ENCODE data around the gene VWA8.
"Not testable (repeated sequence)": the region's sequence is repeated elsewhere in the genome, so short reads cannot be mapped to it uniquely, and the experiment has no call there.

Gene VWA8

GRCh38 chr13:41580345-41580744 lies 380.6 kb downstream of the VWA8 start:
- DNase-seq (ENCODE audit: low spot score), result no peak

GRCh38 chr13:41579881-41580280 lies 381.0 kb downstream of the VWA8 start:
- DNase-seq (ENCODE audit: low spot score), result no peak

GRCh38 chr13:41579168-41579567 lies 381.7 kb downstream of the VWA8 start:
- no peak for DNase-seq (ENCODE audit: low spot score)

- no peak for DNase-seq (ENCODE audit: low spot score)
Measured at GRCh38 chr13:41578371-41578770, 382.5 kb downstream of the VWA8 start.

DNA sequence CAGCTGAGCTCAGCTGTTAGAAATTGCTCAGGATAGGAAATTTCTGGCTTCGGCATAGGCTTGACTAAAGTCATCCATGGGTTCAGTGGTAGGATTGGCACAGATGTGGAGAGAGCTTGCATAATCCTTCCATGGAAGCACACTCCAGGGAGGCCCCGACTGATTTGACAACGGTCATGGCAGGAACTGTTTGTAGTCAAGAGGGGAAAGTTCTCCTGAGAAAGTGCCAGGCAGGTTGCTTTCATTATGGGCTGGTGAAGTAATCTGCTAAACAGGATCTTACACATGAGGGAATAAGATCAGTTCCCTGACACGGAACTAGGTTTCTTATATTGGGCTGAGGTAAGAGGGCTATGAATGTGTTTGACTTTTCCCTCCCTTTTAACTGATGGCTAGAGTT lies 383.5 kb downstream of the VWA8 start:
- no peak for DNase-seq (ENCODE audit: low spot score)

DNA sequence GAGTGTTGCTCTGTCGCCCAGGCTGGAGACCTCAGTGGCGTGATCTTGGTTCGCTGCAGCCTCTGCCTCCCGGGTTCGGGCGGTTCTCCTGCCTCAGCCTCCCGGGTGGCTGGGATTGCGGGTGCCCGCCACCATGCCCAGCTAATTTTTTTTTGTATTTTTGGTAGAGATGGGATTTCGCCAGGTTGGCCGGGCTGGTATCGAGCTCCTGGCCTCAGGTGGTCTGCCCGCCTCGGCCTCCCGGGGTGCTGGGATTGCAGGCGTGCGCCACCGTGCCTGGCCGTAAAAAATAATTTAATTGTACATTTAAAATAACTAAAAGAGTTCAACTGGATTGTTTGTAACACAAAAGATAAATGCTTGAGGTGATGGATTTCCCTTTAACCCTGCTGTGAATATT lies 387.3 kb downstream of the VWA8 start:
- DNase-seq (ENCODE audit: low spot score), result not testable (repeated sequence)

GRCh38 chr13:41571817-41572340 lies 389.0 kb downstream of the VWA8 start:
- DNase-seq (ENCODE audit: low spot score), result not testable (repeated sequence)

GRCh38 chr13:41568972-41569351 lies 391.9 kb downstream of the VWA8 start:
- no peak for DNase-seq (ENCODE audit: low spot score)

GRCh38 chr13:41568143-41568971 lies 392.6 kb downstream of the VWA8 start:
- DNase-seq (ENCODE audit: low spot score), result no peak

DNA sequence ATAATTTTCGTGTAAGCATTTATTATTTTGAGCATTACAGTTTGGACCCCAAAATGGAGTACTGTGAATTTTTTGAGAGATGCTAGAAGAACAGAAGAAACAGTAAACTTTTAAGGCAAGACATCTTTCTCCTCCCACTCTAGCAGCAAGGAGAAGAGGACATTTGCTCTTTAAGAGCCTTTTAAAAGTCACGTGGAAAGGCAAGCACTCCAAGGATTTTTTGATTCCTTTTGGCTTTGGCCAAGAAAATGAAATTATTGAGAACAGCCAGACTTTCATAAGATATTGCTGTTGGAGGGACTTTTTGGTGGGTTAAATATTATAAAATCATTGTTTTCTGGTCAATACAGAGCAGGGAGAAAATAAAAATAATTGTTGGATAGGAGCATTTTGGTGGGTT lies 393.5 kb downstream of the VWA8 start:
- DNase-seq (ENCODE audit: low spot score), result no peak

GRCh38 chr13:41565846-41566245 lies 395.1 kb downstream of the VWA8 start:
- DNase-seq (ENCODE audit: low spot score), result no peak

- no peak for DNase-seq (ENCODE audit: low spot score)
Measured at GRCh38 chr13:41565216-41565615, 395.7 kb downstream of the VWA8 start.

GRCh38 chr13:41563984-41564365 lies 396.9 kb downstream of the VWA8 start:
- DNase-seq (ENCODE audit: low spot score), result no peak

GRCh38 chr13:41563341-41563983 lies 397.4 kb downstream of the VWA8 start:
- DNase-seq (ENCODE audit: low spot score), result no peak

- DNase-seq (ENCODE audit: low spot score), result no peak
Measured at GRCh38 chr13:41562541-41563178, 398.2 kb downstream of the VWA8 start.

DNA sequence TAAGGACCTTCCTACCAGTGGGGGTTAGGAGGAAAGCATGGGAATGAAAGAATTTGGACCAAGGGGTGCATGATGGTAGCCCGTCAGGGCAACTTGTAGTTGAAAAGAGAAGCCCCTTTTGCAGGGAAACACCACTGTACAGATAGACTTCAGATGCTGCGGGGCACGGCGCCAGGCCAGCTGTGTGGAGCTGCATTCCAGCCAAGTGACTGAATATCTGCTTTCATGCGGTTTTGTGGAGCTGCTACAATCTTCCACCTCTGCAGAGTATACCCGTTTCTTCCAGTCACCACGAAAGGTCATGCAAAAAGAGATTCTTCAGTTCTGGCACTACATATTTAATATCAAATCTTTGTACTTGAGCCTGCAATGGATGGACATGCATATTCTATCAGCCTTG lies 398.8 kb downstream of the VWA8 start:
- peak; percentile 92 for DNase-seq (ENCODE audit: low spot score)

DNA sequence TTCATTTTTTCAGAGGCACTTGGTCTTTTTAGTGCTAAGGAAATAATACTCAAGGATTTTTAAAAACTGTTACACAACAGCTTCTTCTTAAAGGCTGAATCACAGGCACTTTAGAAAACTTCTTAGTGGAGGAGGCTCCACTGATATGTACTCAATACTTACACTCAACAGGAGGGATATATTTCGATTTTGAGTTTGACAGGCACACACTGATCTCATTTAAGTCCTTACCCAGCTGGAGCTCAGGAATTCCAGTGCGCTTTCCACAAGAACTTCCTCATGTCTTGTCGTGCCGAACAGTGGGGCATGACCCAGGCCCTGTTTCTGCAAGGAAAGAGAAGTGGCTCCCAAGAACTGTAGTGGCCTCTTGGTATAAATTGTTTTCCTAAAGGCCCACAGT lies 399.7 kb downstream of the VWA8 start:
- DNase-seq (ENCODE audit: low spot score), result no peak

DNA sequence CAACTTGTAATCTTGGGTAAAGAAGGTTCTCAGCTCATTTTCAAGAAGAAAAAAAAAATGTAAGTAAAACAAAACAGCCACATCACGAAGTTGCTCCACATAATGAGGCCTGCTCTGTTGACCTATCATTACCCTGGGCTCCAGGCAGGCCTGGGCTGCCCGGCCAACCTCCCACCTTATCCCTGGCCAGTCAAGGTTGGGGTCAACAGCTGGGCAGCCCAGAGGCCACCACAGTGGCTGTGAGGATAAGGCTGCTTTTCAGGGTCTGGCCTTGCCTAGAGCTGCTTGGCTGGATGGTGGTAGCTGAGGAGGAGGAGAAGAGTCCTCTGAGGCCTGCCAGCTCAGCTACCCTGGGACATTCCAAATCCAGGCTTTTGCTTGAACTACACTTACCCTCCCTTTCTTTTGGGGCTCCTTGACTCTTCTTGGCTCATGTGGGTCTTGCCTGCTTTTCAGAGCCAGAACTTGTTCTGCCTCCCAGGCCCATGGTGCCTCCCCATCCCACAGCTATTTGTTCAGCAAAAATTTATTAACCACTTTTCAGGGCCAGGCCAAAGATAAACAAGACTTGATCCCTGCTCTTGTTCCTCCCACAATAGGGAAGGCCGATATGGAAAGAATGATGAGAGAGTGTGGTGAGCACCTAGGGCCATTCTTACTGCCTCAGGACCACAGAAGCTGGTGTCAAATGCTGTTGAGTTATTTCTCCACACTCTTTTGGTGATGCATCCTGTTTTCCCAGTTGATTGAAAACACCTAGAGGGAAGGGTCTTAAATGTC lies 401.9 kb downstream of the VWA8 start:
- no peak for DNase-seq (ENCODE audit: low spot score)

GRCh38 chr13:41557719-41558118 lies 403.2 kb downstream of the VWA8 start:
- no peak for DNase-seq (ENCODE audit: low spot score)

GRCh38 chr13:41554626-41555386 lies 406.1 kb downstream of the VWA8 start:
- no peak for DNase-seq (ENCODE audit: low spot score)

DNA sequence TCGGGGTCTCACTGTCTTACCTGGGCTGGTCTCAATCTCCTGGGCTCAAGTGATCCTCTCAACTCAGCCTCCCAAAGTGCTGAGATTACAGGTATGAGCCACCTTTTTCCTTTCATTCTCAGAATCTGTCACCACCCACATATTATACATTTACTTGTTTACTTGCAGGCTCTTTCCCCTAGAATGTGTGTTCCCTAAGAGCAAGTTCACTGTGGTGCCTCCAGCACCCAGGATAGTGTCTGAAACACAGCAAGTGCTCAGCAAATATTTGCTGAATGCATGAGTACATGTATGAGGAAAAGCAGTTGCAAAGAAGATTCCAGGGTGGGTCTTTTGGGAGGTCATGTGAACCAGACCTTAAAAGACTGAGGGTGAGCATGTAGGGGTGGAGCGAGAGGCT lies 406.7 kb downstream of the VWA8 start:
- no peak for DNase-seq (ENCODE audit: low spot score)
